ENCODE measurements around the gene TOP1. TPM values are rescaled to one million over a fixed set of nuclear protein-coding genes. Genes with fewer than 3 reads are reported as not detected.
A peak's percentile ranks its signal among the peaks of the same experiment; 100 is the strongest.

The TOP1 gene
- total RNA-seq, 2 donors from 2014 or later: 19.7 to 21.2 TPM

DNA sequence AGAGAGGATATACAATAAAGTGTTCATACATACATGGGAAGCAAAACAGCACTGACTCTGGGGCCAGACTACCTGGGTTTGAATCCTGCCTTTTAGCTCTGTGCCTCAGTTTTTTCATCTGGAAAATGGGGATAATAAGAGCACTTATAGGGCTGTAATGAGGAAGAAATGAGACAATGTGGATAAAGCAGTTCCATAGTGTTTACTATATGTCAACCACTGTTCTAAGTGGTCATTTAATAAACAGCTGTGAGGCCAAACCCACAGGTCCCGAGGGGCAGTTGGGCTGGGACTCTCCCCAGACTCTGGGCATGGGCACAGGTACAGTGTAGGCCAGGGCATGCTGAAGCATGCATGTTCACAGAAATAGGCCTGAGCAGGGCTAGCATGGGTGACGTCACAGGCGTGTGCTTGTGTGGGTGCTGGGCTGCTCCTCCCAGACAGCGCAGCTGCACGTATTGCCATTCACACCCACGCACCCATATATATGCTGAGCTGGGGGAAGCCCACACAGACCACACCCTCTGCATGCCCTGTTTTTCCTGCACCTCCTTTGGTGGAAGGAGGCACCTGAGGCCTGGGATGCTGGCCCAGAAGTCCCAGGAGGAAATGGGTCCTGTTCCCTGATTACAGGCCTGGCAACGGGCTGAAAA is 105.2 kb downstream of the TOP1 start:
- Histone ChIP-seq H3K27ac (no peak overlapping the region), H3K27me3 (no peaks in the 10 kb centered on the region), H3K9me3 (no peaks in the 10 kb centered on the region), H3K4me3 (no peak overlapping the region), H3K36me3 (no peaks in the 10 kb centered on the region), H3K4me1 (peaks cover 0 to 21% of the 10 kb centered on the region in 2 donors)
- TF ChIP-seq, protein P1, sequence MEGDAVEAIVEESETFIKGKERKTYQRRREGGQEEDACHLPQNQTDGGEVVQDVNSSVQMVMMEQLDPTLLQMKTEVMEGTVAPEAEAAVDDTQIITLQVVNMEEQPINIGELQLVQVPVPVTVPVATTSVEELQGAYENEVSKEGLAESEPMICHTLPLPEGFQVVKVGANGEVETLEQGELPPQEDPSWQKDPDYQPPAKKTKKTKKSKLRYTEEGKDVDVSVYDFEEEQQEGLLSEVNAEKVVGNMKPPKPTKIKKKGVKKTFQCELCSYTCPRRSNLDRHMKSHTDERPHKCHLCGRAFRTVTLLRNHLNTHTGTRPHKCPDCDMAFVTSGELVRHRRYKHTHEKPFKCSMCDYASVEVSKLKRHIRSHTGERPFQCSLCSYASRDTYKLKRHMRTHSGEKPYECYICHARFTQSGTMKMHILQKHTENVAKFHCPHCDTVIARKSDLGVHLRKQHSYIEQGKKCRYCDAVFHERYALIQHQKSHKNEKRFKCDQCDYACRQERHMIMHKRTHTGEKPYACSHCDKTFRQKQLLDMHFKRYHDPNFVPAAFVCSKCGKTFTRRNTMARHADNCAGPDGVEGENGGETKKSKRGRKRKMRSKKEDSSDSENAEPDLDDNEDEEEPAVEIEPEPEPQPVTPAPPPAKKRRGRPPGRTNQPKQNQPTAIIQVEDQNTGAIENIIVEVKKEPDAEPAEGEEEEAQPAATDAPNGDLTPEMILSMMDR (IDR thresholded peaks at IDR 0.05): no peak
- no peak for DNase-seq (ENCODE audit: low spot score)

DNA sequence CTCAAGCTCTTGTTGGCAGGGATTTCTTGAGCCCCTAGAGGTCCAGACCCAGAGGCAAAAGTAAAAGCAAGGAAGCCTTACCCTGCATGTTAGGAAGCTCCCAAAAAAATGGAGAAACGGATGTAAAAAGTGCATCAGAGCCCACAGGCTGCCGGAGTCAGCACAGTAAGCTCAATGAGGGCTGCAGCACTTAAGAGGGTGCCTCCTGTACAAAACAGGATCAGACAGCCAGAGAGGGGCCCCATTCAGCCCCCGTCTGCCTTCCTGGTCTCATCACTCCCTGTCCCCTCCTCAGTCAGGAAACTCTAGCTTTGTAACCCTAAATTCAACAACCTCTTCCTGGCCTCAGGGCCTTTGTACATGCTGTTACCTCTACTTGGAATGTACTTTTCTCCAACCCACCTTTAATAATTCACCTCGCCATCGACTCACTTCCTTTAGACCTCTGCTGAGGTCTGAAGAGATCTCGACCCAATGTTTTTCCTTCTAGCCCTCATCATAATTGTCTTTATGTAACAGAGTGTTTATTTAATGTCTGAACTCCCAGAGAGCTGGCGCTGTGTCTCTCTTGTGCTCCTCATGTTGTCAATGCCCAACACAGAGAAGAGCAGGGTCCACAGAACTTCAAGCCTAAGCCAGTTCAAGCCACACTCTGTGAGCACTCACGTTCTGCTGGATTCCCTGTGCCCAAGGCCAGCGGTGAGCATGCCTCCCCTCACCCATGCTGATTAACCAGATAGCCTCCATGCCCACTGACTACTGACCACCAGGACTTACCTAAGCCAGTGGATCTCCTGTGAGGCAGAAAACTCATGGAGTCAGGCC is 106.0 kb downstream of the TOP1 start:
- H3K4me3 ChIP-seq: no peak overlapping the region
- peaks cover 0 to 29% of the 10 kb centered on the region in 2 donors for H3K4me1 ChIP-seq
- H3K27me3 ChIP-seq: no peaks in the 10 kb centered on the region
- no peaks in the 10 kb centered on the region for H3K36me3 ChIP-seq
- DNase-seq (ENCODE audit: low spot score): no peak
- no peak overlapping the region for H3K27ac ChIP-seq
- TF ChIP-seq, protein P1 (IDR thresholded peaks at IDR 0.05): no peak
- H3K9me3 ChIP-seq: no peaks in the 10 kb centered on the region

DNA sequence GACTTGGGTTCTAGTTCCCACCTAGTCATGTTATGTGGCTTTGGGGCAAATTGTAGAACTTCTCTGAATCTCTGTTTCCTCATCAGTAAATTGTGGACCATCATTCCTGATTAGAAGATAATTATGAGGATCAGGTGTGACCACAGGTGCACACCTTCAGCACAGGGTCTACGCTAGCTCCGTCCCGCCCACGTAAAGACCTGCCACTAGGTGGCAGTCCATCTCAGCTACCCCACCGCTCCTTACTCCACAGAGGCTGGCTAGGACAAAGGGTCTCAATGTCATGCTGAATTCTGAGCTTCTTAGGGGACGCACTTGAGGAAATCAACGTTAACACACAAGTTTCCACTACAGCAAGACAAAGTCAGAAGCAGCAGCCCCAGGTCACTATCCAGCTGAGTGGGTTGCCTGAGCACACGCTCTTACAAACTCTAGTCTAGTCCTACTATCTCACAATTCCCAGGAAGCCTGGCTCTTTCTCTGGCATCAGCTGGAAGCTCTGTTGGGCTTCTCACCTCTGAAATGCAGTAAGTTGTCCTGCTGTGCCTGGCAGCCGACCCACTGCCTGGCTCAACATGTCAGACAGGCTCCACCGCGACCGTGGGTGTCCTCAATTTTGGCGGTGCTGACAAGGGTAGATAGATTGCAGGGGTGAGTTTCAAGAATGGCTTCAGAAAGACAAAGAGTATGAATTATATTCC is 106.7 kb downstream of the TOP1 start:
- TF ChIP-seq, protein P1 (IDR thresholded peaks at IDR 0.05): peak; percentile 65 to 82
- H3K27me3 ChIP-seq: no peaks in the 10 kb centered on the region
- peaks cover 0 to 36% of the 10 kb centered on the region in 2 donors for H3K4me1 ChIP-seq
- no peak for DNase-seq (ENCODE audit: low spot score)
- H3K27ac ChIP-seq: peak overlapping the region; percentile 19 to 42
- no peaks in the 10 kb centered on the region for H3K9me3 ChIP-seq
- H3K4me3 ChIP-seq: no peak overlapping the region
- H3K36me3 ChIP-seq: no peaks in the 10 kb centered on the region

DNA sequence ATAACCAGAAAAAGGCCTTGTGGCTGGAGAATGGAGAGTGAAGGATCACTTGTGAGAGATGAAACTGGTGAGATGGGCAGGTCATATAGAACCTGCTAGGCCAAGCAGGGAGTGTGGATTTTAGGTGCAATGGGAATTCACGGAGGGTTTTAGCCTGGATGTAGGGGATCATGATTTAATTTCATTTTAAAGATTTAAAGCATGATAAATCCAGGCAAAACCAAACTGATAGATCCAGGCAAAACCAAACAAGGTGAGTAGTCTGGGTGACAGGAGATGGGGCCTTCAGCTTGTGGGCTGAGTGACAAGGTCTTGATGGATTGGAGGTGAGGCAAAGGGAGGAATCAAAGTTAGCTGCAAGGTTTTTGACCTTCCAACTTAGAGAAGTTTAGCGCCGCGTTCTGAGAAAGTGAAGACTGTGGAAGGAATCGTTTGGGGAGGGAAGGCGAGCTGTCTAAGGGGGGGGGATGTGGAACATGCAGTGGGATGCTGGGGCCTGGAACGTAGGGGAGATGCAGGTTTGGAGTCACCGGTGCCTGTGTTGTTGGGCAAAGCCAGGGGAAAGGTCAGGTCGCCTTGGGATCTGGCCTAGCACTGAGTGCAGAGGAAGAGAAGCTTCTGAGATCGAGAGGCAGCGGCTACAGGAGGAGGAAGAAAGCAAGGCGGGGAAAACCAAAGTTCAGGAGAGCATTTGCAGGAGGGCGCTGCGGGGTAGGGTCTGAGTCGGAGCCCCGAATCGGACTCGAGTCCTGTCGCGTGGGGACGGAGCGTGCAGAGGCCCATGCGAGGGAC is 107.5 kb downstream of the TOP1 start:
- H3K9me3 ChIP-seq: no peaks in the 10 kb centered on the region
- peak overlapping the region; percentile 81 for H3K4me3 ChIP-seq
- DNase-seq (ENCODE audit: low spot score): no peak
- no peaks in the 10 kb centered on the region for H3K27me3 ChIP-seq
- H3K27ac ChIP-seq: peak overlapping the region; percentile 94 to 96
- H3K4me1 ChIP-seq: peaks cover 0 to 44% of the 10 kb centered on the region in 2 donors
- TF ChIP-seq, protein P1 (IDR thresholded peaks at IDR 0.05): no peak
- no peaks in the 10 kb centered on the region for H3K36me3 ChIP-seq
